ENCODE measurements around the gene WNT8B. TPM values are rescaled to one million over a fixed set of nuclear protein-coding genes. Genes with fewer than 3 reads are reported as not detected.

The WNT8B gene
- not detected for total RNA-seq

- in situ Hi-C loops (cut with MboI; ENCODE audit: low pct_ligation_motif_present in 1 of 4, low pct_unique_long_range_greater_than_20kb in 1 of 4, low sequenced_read_pairs in 3 of 4), result no loop called here
These were observed at the start of gene WNT8B for GRCh38 chr10:100462709-100463108. Gene WNT8B, plus strand, starts transcription at chr10:100463009. Its CDS starts 160 bp downstream, at chr10:100463169.

GRCh38 chr10:100413173-100413572 lies 49.6 kb upstream of the WNT8B start:
- Histone ChIP-seq H3K4me3 (no peak overlapping the region), H3K4me1 (no peaks in the 10 kb centered on the region), H3K27ac (no peak overlapping the region), H3K36me3 (no peaks in the 10 kb centered on the region), H3K9me3 (no peaks in the 10 kb centered on the region), H3K27me3 (no peaks in the 10 kb centered on the region)
- intact Hi-C loops (cut with DNase I; ENCODE audit: low total_unique reads), result no loop called here
- no peak for TF ChIP-seq CTCF (IDR thresholded peaks at IDR 0.05)
- no peak for TF ChIP-seq POLR2AphosphoS5 (IDR thresholded peaks at IDR 0.05)
- TF ChIP-seq POLR2A (IDR thresholded peaks at IDR 0.05), result no peak
- TF ChIP-seq EP300 (IDR thresholded peaks at IDR 0.05; ENCODE audit: low read depth), result no peak
- in situ Hi-C loops (cut with MboI; ENCODE audit: low pct_ligation_motif_present in 1 of 4, low pct_unique_long_range_greater_than_20kb in 1 of 4, low sequenced_read_pairs in 3 of 4), result no loop called here
- WGBS, 2 donors (ENCODE audit: low coverage in 1 of 2), result 70 to 81% methylated on average over 3 of the region's 3 CpGs
- no peak for DNase-seq

More at GRCh38 chr10:100462709-100463108, at the start of gene WNT8B:
- Histone ChIP-seq H3K27ac (no peak within 1 kb of the TSS), H3K27me3 (peaks cover 30% of the 10 kb centered on the region), H3K36me3 (no peaks in the 10 kb centered on the region), H3K9me3 (no peaks in the 10 kb centered on the region), H3K4me1 (no peaks in the 10 kb centered on the region), H3K4me3 (no peak within 1 kb of the TSS)
- WGBS, 2 donors (ENCODE audit: low coverage in 1 of 2), result 43 to 58% methylated on average over 3 to 4 of the region's 4 CpGs
- DNase-seq, result no peak
- TF ChIP-seq EP300 (IDR thresholded peaks at IDR 0.05; ENCODE audit: low read depth), result no peak
- no peak for TF ChIP-seq CTCF (IDR thresholded peaks at IDR 0.05)
- no peak for TF ChIP-seq POLR2A (IDR thresholded peaks at IDR 0.05)
- TF ChIP-seq POLR2AphosphoS5 (IDR thresholded peaks at IDR 0.05), result no peak
- intact Hi-C loops (cut with DNase I; ENCODE audit: low total_unique reads), result no loop called here

DNA sequence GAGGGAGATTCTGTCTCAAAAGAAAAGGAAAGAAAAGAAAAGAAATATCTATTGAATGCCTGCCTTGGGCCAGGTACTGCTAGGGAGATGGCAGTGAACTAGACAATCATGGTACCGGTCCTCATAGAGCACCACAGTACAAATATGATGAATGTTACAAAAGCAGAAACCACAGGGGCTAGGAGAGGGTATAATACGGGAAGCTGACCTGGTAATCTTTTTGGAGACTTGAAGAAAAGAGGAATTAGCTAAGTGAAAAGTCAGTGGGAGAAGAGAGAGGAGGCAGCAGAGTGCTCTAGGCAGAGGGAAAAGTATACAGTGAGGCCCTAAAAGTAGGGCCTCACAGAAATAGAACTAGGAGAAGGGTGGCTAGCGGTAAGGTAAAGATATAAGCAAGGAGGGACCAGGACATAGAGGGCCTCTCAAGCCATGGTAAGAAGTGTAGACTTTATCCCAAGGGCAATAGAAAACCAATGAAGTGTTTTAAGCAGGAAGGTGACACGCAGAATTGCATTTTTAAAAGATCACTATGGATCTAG lies 42.8 kb upstream of the WNT8B start:
- no peak overlapping the region for H3K4me3 ChIP-seq
- H3K27ac ChIP-seq, result no peak overlapping the region
- H3K4me1 ChIP-seq, result peaks cover 0 to 6% (median 3%) of the 10 kb centered on the region in 4 donors
- no peak for TF ChIP-seq POLR2A (IDR thresholded peaks at IDR 0.05)
- TF ChIP-seq EP300 (IDR thresholded peaks at IDR 0.05; ENCODE audit: low read depth), result no peak
- TF ChIP-seq POLR2AphosphoS5 (IDR thresholded peaks at IDR 0.05), result no peak
- no peak for TF ChIP-seq CTCF (IDR thresholded peaks at IDR 0.05)
- no peak for DNase-seq
- no peaks in the 10 kb centered on the region for H3K36me3 ChIP-seq
- intact Hi-C loops (cut with DNase I; ENCODE audit: low total_unique reads), result no loop called here
- in situ Hi-C loops (cut with MboI; ENCODE audit: low pct_ligation_motif_present in 1 of 4, low pct_unique_long_range_greater_than_20kb in 1 of 4, low sequenced_read_pairs in 3 of 4), result no loop called here
- 77 to 85% methylated on average over 4 of the region's 4 CpGs for WGBS, 2 donors (ENCODE audit: low coverage in 1 of 2)
- peaks cover 8% of the 10 kb centered on the region for H3K27me3 ChIP-seq
- H3K9me3 ChIP-seq, result no peaks in the 10 kb centered on the region

GRCh38 chr10:100427374-100427773 lies 35.4 kb upstream of the WNT8B start:
- WGBS, 2 donors (ENCODE audit: low coverage in 1 of 2), result 89 to 100% methylated on average over 2 of the region's 2 CpGs
- DNase-seq, result no peak

More at GRCh38 chr10:100427374-100427773, 35.4 kb upstream of the WNT8B start:
- Histone ChIP-seq H3K4me3 (no peak overlapping the region), H3K27ac (no peak overlapping the region), H3K27me3 (no peaks in the 10 kb centered on the region), H3K9me3 (no peaks in the 10 kb centered on the region), H3K36me3 (no peaks in the 10 kb centered on the region), H3K4me1 (peaks cover 0 to 7% (median 5%) of the 10 kb centered on the region in 4 donors)
- intact Hi-C loops (cut with DNase I; ENCODE audit: low total_unique reads) (no loop called here), in situ Hi-C loops (cut with MboI; ENCODE audit: low pct_ligation_motif_present in 1 of 4, low pct_unique_long_range_greater_than_20kb in 1 of 4, low sequenced_read_pairs in 3 of 4) (no loop called here)
- TF ChIP-seq POLR2AphosphoS5 (IDR thresholded peaks at IDR 0.05) (no peak), POLR2A (IDR thresholded peaks at IDR 0.05) (no peak), EP300 (IDR thresholded peaks at IDR 0.05; ENCODE audit: low read depth) (no peak), CTCF (IDR thresholded peaks at IDR 0.05) (no peak)
